ENCODE results near the gene FBXW10B.
"Not testable (repeated sequence)": the region's sequence is repeated elsewhere in the genome, so short reads cannot be mapped to it uniquely, and the experiment has no call there.

FBXW10B gene

DNA sequence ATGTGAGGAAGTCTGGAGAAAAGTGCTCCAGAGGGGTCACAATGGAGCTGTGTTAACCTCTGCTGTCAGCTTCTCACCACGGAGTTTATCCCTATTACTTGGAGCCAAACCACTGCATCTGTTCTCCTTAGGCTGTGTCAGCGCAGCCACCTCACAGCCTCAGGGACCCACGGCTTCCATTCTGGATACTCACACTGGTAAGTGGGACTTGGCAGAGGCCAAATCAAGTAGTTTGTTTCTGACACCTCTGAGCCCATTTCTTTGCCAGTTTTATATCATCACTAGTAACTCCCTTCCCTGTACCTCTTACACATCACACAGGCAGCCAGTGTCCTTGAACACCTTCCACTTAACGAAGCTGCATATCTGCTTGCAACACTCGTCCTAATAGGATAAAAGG, 44.8 kb downstream of the FBXW10B start:
- H3K27me3 ChIP-seq (ENCODE audit: control insufficient read depth, insufficient read depth, low read length); H3K9ac ChIP-seq (ENCODE audit: low read length); H3K4me1 ChIP-seq (ENCODE audit: control insufficient read depth, insufficient read depth, low read length); H3K36me3 ChIP-seq (ENCODE audit: control insufficient read depth, insufficient read depth, low read length); H3K27ac ChIP-seq (ENCODE audit: low read depth, low read length); H3K4me3 ChIP-seq (ENCODE audit: low read length): not testable (repeated sequence)

DNA sequence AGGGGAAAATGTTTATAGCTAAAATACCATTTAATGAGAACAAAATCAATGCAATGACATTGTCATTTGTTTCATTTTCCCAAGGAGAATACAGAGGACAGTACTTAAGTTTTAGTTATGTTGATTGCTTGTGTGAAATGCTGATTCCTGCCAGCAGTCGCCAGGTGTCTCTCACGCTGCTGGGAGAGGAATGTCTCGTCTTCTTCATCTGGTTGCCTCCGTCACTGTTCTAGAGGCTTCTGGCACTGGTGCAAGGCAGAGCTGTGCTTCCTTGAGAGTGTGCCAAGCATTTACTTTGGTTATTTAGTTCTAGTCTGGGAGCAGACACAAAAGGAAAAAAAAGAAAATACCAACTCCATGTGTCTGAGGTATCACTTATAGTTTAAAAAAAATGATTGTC, 45.6 kb downstream of the FBXW10B start:
- not testable (repeated sequence) for H3K4me3 ChIP-seq (ENCODE audit: low read length); H3K27ac ChIP-seq (ENCODE audit: low read depth, low read length); H3K27me3 ChIP-seq (ENCODE audit: control insufficient read depth, insufficient read depth, low read length); H3K36me3 ChIP-seq (ENCODE audit: control insufficient read depth, insufficient read depth, low read length); H3K4me1 ChIP-seq (ENCODE audit: control insufficient read depth, insufficient read depth, low read length); H3K9ac ChIP-seq (ENCODE audit: low read length)
